ENCODE results near the gene RALGPS1.

DNA sequence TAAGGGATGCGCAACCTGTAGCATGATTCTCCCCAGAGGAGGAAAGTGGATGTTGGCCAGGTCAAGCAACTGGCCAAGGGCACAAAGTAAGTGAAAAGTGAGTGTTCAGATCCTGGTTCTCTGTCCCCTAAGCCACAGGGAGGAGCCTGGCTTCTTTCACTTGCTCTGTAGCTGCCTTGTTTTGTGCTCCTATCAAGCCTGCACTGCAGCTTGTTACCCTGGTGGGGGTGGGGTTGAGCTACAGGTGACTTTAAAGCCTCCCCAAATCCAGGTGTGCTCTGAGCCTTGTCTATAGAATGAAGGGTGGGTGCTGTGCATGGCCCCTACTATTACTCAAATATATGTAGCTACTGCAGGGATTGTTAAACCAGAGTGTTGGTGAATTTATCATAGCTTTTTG, 32.9 kb downstream of the RALGPS1 start:
- TF ChIP-seq POLR2A (IDR thresholded peaks at IDR 0.05), result no peak
- TF ChIP-seq, protein P1, sequence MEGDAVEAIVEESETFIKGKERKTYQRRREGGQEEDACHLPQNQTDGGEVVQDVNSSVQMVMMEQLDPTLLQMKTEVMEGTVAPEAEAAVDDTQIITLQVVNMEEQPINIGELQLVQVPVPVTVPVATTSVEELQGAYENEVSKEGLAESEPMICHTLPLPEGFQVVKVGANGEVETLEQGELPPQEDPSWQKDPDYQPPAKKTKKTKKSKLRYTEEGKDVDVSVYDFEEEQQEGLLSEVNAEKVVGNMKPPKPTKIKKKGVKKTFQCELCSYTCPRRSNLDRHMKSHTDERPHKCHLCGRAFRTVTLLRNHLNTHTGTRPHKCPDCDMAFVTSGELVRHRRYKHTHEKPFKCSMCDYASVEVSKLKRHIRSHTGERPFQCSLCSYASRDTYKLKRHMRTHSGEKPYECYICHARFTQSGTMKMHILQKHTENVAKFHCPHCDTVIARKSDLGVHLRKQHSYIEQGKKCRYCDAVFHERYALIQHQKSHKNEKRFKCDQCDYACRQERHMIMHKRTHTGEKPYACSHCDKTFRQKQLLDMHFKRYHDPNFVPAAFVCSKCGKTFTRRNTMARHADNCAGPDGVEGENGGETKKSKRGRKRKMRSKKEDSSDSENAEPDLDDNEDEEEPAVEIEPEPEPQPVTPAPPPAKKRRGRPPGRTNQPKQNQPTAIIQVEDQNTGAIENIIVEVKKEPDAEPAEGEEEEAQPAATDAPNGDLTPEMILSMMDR (IDR thresholded peaks at IDR 0.05 in 4 of 5, conservative IDR thresholded peaks at IDR 0.05 in 1 of 5), result no peak

Data from gastrocnemius medialis (tissue), 4 donors.